Measurements from ENCODE around the gene C8A.
A peak's percentile ranks its signal among the peaks of the same experiment; 100 is the strongest.

Gene C8A

GRCh38 chr1:56915960-56916359, 61.4 kb downstream of the C8A start:
- no peak for DNase-seq (ENCODE audit: insufficient read length, low spot score)
- no peak for FAIRE-seq
- TF ChIP-seq TAF1 (IDR thresholded peaks at IDR 0.05; ENCODE audit: low read depth, low read length) (no peak), POU2F2 (IDR thresholded peaks at IDR 0.05; ENCODE audit: low read depth, low read length) (no peak), SPI1 (IDR thresholded peaks at IDR 0.05; ENCODE audit: low read depth, low read length) (no peak), POLR2AphosphoS5 (IDR thresholded peaks at IDR 0.05; ENCODE audit: low read depth, low read length) (no peak), PAX5 (IDR thresholded peaks at IDR 0.05; ENCODE audit: insufficient read depth, low read length, severe bottlenecking) (no peak)

GRCh38 chr1:56916630-56917029, 62.0 kb downstream of the C8A start:
- DNase-seq (ENCODE audit: insufficient read length, low spot score): no peak
- no peak for FAIRE-seq
- no peak for TF ChIP-seq TAF1 (IDR thresholded peaks at IDR 0.05; ENCODE audit: low read depth, low read length)
- no peak for TF ChIP-seq SPI1 (IDR thresholded peaks at IDR 0.05; ENCODE audit: low read depth, low read length)
- no peak for TF ChIP-seq PAX5 (IDR thresholded peaks at IDR 0.05; ENCODE audit: insufficient read depth, low read length, severe bottlenecking)
- no peak for TF ChIP-seq POLR2A (IDR thresholded peaks at IDR 0.05; ENCODE audit: low read depth, low read length)
- TF ChIP-seq POLR2AphosphoS5 (IDR thresholded peaks at IDR 0.05; ENCODE audit: low read depth, low read length): no peak
- TF ChIP-seq POU2F2 (IDR thresholded peaks at IDR 0.05; ENCODE audit: low read depth, low read length): no peak

GRCh38 chr1:56917356-56917755, 62.8 kb downstream of the C8A start:
- no peak for DNase-seq (ENCODE audit: insufficient read length, low spot score)
- TF ChIP-seq SPI1 (IDR thresholded peaks at IDR 0.05; ENCODE audit: low read depth, low read length): no peak
- TF ChIP-seq POLR2A (IDR thresholded peaks at IDR 0.05; ENCODE audit: low read depth, low read length): no peak
- TF ChIP-seq POU2F2 (IDR thresholded peaks at IDR 0.05; ENCODE audit: low read depth, low read length): no peak
- no peak for TF ChIP-seq PAX5 (IDR thresholded peaks at IDR 0.05; ENCODE audit: insufficient read depth, low read length, severe bottlenecking)
- no peak for TF ChIP-seq TAF1 (IDR thresholded peaks at IDR 0.05; ENCODE audit: low read depth, low read length)
- no peak for TF ChIP-seq POLR2AphosphoS5 (IDR thresholded peaks at IDR 0.05; ENCODE audit: low read depth, low read length)
- FAIRE-seq: no peak

- FAIRE-seq: no peak
- TF ChIP-seq SPI1 (IDR thresholded peaks at IDR 0.05; ENCODE audit: low read depth, low read length) (no peak), TAF1 (IDR thresholded peaks at IDR 0.05; ENCODE audit: low read depth, low read length) (no peak)
- no peak for DNase-seq (ENCODE audit: insufficient read length, low spot score)
Measured at GRCh38 chr1:56920591-56921001, 66.0 kb downstream of the C8A start.

- TF ChIP-seq POU2F2 (IDR thresholded peaks at IDR 0.05; ENCODE audit: low read depth, low read length) (no peak), POLR2AphosphoS5 (IDR thresholded peaks at IDR 0.05; ENCODE audit: low read depth, low read length) (no peak), SPI1 (IDR thresholded peaks at IDR 0.05; ENCODE audit: low read depth, low read length) (no peak), TAF1 (IDR thresholded peaks at IDR 0.05; ENCODE audit: low read depth, low read length) (no peak), PAX5 (IDR thresholded peaks at IDR 0.05; ENCODE audit: insufficient read depth, low read length, severe bottlenecking) (no peak), POLR2A (IDR thresholded peaks at IDR 0.05; ENCODE audit: low read depth, low read length) (no peak)
- FAIRE-seq (no peak), DNase-seq (ENCODE audit: insufficient read length, low spot score) (no peak)
Measured at GRCh38 chr1:56921479-56921878, 66.9 kb downstream of the C8A start.

GRCh38 chr1:56922070-56922469, 67.5 kb downstream of the C8A start:
- peak; percentile 92 for TF ChIP-seq SPI1 (IDR thresholded peaks at IDR 0.05; ENCODE audit: low read depth, low read length)
- TF ChIP-seq POU2F2 (IDR thresholded peaks at IDR 0.05; ENCODE audit: low read depth, low read length): no peak
- no peak for TF ChIP-seq POLR2A (IDR thresholded peaks at IDR 0.05; ENCODE audit: low read depth, low read length)
- DNase-seq (ENCODE audit: insufficient read length, low spot score): no peak
- FAIRE-seq: no peak

- no peak for DNase-seq (ENCODE audit: insufficient read length, low spot score)
Measured at GRCh38 chr1:56922507-56922906, 67.9 kb downstream of the C8A start.

GRCh38 chr1:56923201-56923600, 68.6 kb downstream of the C8A start:
- TF ChIP-seq SPI1 (IDR thresholded peaks at IDR 0.05; ENCODE audit: low read depth, low read length) (no peak), TAF1 (IDR thresholded peaks at IDR 0.05; ENCODE audit: low read depth, low read length) (no peak), POLR2A (IDR thresholded peaks at IDR 0.05; ENCODE audit: low read depth, low read length) (no peak), PAX5 (IDR thresholded peaks at IDR 0.05; ENCODE audit: insufficient read depth, low read length, severe bottlenecking) (no peak), POU2F2 (IDR thresholded peaks at IDR 0.05; ENCODE audit: low read depth, low read length) (no peak), POLR2AphosphoS5 (IDR thresholded peaks at IDR 0.05; ENCODE audit: low read depth, low read length) (no peak)

More at GRCh38 chr1:56922507-56922906, 67.9 kb downstream of the C8A start:
- TF ChIP-seq SPI1 (IDR thresholded peaks at IDR 0.05; ENCODE audit: low read depth, low read length): no peak
- TF ChIP-seq PAX5 (IDR thresholded peaks at IDR 0.05; ENCODE audit: insufficient read depth, low read length, severe bottlenecking): no peak
- no peak for FAIRE-seq

GRCh38 chr1:56924116-56924515, 69.5 kb downstream of the C8A start:
- DNase-seq (ENCODE audit: insufficient read length, low spot score) (no peak), FAIRE-seq (no peak)
- TF ChIP-seq POLR2A (IDR thresholded peaks at IDR 0.05; ENCODE audit: low read depth, low read length): no peak
- TF ChIP-seq SPI1 (IDR thresholded peaks at IDR 0.05; ENCODE audit: low read depth, low read length): no peak
- no peak for TF ChIP-seq TAF1 (IDR thresholded peaks at IDR 0.05; ENCODE audit: low read depth, low read length)
- TF ChIP-seq POU2F2 (IDR thresholded peaks at IDR 0.05; ENCODE audit: low read depth, low read length): no peak
- no peak for TF ChIP-seq PAX5 (IDR thresholded peaks at IDR 0.05; ENCODE audit: insufficient read depth, low read length, severe bottlenecking)
- no peak for TF ChIP-seq POLR2AphosphoS5 (IDR thresholded peaks at IDR 0.05; ENCODE audit: low read depth, low read length)

More at GRCh38 chr1:56923201-56923600, 68.6 kb downstream of the C8A start:
- no peak for FAIRE-seq
- no peak for DNase-seq (ENCODE audit: insufficient read length, low spot score)

- TF ChIP-seq SPI1 (IDR thresholded peaks at IDR 0.05; ENCODE audit: low read depth, low read length) (no peak), POLR2AphosphoS5 (IDR thresholded peaks at IDR 0.05; ENCODE audit: low read depth, low read length) (no peak), POU2F2 (IDR thresholded peaks at IDR 0.05; ENCODE audit: low read depth, low read length) (no peak), PAX5 (IDR thresholded peaks at IDR 0.05; ENCODE audit: insufficient read depth, low read length, severe bottlenecking) (no peak), TAF1 (IDR thresholded peaks at IDR 0.05; ENCODE audit: low read depth, low read length) (no peak), POLR2A (IDR thresholded peaks at IDR 0.05; ENCODE audit: low read depth, low read length) (no peak)
- FAIRE-seq: no peak
- no peak for DNase-seq (ENCODE audit: insufficient read length, low spot score)
Measured at GRCh38 chr1:56925193-56925592, 70.6 kb downstream of the C8A start.

Data from GM12891 (cell line).